ENCODE results near the gene MGAT2.

The MGAT2 gene

DNA sequence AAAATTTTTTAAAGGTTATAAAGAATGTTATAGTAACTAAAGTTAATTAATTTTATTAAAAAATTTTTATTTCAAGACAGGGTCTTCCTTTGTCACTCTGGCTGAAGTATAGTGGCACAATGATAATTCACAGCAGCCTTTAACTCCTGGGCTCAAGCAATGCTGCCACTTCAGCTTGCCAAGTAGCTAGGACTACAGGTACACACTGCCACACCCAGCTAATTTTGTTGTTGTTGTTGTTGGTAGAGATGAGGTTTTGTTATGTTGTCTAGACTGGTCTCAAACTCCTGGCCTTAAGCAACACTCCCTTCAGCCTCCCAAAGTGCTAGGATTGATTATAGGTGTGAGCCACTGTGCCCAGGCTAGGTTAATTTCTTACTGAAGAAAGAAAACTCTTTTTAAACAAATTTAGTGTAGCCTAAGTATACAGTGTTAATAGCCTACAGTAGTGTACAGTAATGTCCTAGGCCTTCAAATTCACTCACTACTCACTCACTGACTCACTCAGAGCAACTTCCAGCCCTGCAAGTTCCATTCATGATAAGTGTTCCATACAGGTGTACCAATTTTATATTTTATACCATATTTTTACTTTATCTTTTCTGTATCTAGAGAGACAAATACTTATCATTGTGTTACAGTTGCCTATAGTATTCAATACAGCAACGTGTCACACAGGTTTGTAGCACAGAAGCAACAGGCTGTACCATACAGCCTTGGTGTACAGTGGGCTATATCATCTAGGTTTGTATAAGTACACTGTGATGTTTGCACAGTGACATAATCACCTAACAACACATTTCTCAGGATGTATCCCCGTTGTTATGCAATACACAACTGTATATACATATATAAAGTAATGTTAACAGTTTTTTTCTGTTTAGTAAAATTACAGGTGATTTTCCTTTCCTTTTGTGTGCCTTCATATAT, 39.2 kb downstream of the MGAT2 start:
- no peak for DNase-seq

DNA sequence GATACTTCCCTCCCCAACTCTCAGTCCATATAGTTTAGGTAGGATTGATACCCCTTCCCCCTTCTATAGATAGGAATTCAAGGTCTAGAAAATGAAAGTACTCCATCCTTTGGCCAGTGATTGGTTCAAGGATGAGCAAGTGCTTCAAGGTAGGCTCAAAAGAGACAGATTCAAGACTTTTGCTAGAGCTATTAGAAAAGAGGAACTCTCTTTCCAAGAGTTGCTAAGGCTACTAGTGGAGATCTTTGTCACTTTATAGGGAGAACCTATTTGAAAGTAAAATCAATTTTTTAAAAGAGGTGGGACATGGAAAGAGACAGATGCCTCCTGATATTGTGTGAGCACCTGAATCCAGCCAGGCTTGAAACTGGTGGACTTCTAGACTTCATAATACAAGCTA, 49.9 kb downstream of the MGAT2 start:
- no peak for DNase-seq

Measured in AML-193 (cell line).